ENCODE measurements around the gene PRAMEF17.
"Not testable (repeated sequence)": the region's sequence is repeated elsewhere in the genome, so short reads cannot be mapped to it uniquely, and the experiment has no call there.

DNA sequence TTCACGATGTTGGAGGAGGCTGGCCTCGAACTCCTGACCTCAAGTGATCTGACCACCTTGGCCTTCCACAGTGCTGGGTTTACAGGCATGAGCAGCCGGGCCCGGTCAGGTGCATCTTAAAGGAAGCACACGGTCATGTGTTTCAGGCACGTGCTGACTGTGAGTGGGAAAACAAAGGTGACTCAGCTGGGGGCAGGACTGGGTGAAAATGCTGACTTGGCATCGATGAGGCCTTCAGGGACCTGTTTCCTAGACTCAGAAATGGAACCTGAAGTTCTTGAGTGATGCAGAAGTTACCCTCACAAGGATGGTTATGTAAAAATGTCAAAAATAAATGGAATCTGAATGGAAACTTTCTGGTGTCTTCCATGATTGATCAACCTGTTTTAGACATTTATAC lies 3.6 kb downstream of the PRAMEF17 start:
- TF ChIP-seq, protein P1, sequence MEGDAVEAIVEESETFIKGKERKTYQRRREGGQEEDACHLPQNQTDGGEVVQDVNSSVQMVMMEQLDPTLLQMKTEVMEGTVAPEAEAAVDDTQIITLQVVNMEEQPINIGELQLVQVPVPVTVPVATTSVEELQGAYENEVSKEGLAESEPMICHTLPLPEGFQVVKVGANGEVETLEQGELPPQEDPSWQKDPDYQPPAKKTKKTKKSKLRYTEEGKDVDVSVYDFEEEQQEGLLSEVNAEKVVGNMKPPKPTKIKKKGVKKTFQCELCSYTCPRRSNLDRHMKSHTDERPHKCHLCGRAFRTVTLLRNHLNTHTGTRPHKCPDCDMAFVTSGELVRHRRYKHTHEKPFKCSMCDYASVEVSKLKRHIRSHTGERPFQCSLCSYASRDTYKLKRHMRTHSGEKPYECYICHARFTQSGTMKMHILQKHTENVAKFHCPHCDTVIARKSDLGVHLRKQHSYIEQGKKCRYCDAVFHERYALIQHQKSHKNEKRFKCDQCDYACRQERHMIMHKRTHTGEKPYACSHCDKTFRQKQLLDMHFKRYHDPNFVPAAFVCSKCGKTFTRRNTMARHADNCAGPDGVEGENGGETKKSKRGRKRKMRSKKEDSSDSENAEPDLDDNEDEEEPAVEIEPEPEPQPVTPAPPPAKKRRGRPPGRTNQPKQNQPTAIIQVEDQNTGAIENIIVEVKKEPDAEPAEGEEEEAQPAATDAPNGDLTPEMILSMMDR (IDR thresholded peaks at IDR 0.05), result not testable (repeated sequence)
- TF ChIP-seq POLR2A (IDR thresholded peaks at IDR 0.05), result not testable (repeated sequence)

All from body of pancreas (tissue), 4 donors.